Glutamatergic neuron (in vitro differentiated cells): ENCODE results near the gene ADAM8. TPM values are rescaled to one million over a fixed set of nuclear protein-coding genes. Genes with fewer than 3 reads are reported as not detected.

Experiments used
- DNase-seq: peaks from one replicate; pipeline ENCODE4 v3.0.0; 2022
- H3K27ac Mint-ChIP-seq: one replicate; pipeline ENCODE4 v1.8.0; 2020; ENCODE audit warnings: mild to moderate bottlenecking, mixed read lengths, inconsistent platforms; ENCODE audit not compliant: unreplicated experiment
- H3K27me3 Mint-ChIP-seq: one replicate; pipeline ENCODE4 v1.8.0; 2020; ENCODE audit warnings: mild to moderate bottlenecking, moderate library complexity, mixed read lengths, inconsistent platforms; ENCODE audit not compliant: unreplicated experiment
- H3K36me3 Mint-ChIP-seq: one replicate; pipeline ENCODE4 v1.8.0; 2020; ENCODE audit warnings: mild to moderate bottlenecking, mixed read lengths, inconsistent platforms; ENCODE audit not compliant: unreplicated experiment
- H3K4me1 Mint-ChIP-seq: one replicate; pipeline ENCODE4 v1.8.0; 2020; ENCODE audit warnings: mild to moderate bottlenecking, low read depth, mixed read lengths, inconsistent platforms; ENCODE audit not compliant: unreplicated experiment
- H3K4me3 Mint-ChIP-seq: one replicate; pipeline ENCODE4 v1.8.0; 2020; ENCODE audit warnings: mild to moderate bottlenecking, mixed read lengths, inconsistent platforms; ENCODE audit not compliant: unreplicated experiment
- H3K9me3 Mint-ChIP-seq: one replicate; pipeline ENCODE4 v1.8.0; 2020; ENCODE audit warnings: mild to moderate bottlenecking, moderate library complexity, mixed read lengths, inconsistent platforms; ENCODE audit not compliant: unreplicated experiment
- total RNA-seq: library from RNA; stranded (reverse); fragmentation: NEBNext Ultra II Directional; extraction: Animal tissue kit (Norgen Biotek cat#: 25700); gene quantifications from one replicate; pipeline ENCODE4 v1.2.1, GENCODE V29; 2021; ENCODE audit not compliant: unreplicated experiment
- TF ChIP-seq, protein P1 (sequence below): fragments of 200-600 bp; sonication (generic); IDR thresholded peaks from one replicate; pipeline ENCODE4 v1.5.0; 2021; ENCODE audit not compliant: partially characterized antibody, unreplicated experiment

The ADAM8 gene
- total RNA-seq, 1 donor from 2014 or later = 5.4 TPM

DNA sequence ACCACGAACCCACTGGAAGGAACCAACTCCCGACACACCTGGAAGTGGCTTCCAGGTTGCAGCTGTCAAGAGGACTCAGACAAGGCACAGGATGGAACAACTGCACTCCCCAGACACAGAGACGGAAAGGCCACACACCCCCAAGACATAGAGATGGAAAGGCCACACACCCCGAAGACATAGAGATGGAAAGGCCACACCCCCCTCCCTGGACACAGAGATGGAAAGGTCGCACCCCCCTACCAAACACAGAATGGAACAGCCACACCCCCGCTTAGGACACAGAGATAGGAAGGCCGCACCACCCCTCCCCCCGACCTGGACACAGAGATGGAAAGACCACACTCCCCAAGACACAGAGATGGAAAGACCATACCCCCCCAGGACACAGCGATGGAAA lies 39.6 kb upstream of the ADAM8 start:
- TF ChIP-seq, protein P1, sequence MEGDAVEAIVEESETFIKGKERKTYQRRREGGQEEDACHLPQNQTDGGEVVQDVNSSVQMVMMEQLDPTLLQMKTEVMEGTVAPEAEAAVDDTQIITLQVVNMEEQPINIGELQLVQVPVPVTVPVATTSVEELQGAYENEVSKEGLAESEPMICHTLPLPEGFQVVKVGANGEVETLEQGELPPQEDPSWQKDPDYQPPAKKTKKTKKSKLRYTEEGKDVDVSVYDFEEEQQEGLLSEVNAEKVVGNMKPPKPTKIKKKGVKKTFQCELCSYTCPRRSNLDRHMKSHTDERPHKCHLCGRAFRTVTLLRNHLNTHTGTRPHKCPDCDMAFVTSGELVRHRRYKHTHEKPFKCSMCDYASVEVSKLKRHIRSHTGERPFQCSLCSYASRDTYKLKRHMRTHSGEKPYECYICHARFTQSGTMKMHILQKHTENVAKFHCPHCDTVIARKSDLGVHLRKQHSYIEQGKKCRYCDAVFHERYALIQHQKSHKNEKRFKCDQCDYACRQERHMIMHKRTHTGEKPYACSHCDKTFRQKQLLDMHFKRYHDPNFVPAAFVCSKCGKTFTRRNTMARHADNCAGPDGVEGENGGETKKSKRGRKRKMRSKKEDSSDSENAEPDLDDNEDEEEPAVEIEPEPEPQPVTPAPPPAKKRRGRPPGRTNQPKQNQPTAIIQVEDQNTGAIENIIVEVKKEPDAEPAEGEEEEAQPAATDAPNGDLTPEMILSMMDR = no peak
- peaks cover 22% of the 10 kb centered on the region for H3K9me3 Mint-ChIP-seq
- peaks cover 5% of the 10 kb centered on the region for H3K36me3 Mint-ChIP-seq
- H3K4me3 Mint-ChIP-seq = peak overlapping the region; percentile 52
- H3K27ac Mint-ChIP-seq = peak overlapping the region; percentile 85
- peak; percentile 59 for DNase-seq
- H3K27me3 Mint-ChIP-seq = peaks cover 7% of the 10 kb centered on the region
- peaks cover 17% of the 10 kb centered on the region for H3K4me1 Mint-ChIP-seq

DNA sequence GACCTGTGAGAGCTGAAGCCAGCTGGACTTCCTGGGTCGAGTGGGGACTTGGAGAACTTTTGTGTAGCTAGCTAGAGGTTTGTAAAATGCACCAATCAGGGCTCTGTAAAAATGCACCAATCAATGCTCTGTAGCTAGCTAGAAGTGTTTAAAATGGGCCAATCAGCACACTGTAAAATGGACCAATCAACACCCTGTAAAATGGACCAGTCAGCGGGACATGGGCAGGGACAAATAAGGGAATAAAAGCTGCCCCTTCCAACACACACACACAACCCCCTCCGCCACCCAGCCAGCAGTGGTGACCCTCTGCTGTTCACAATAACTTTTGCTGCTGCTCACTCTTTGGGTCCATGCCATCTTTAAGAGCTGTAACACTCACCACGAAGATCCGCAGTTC lies 39.2 kb upstream of the ADAM8 start:
- DNase-seq = no peak
- Mint-ChIP-seq H3K27ac (peak overlapping the region; percentile 57), H3K4me3 (peak overlapping the region; percentile 52), H3K36me3 (peaks cover 5% of the 10 kb centered on the region), H3K4me1 (peaks cover 17% of the 10 kb centered on the region), H3K9me3 (peaks cover 22% of the 10 kb centered on the region), H3K27me3 (peaks cover 7% of the 10 kb centered on the region)
- TF ChIP-seq, protein P1 = no peak

DNA sequence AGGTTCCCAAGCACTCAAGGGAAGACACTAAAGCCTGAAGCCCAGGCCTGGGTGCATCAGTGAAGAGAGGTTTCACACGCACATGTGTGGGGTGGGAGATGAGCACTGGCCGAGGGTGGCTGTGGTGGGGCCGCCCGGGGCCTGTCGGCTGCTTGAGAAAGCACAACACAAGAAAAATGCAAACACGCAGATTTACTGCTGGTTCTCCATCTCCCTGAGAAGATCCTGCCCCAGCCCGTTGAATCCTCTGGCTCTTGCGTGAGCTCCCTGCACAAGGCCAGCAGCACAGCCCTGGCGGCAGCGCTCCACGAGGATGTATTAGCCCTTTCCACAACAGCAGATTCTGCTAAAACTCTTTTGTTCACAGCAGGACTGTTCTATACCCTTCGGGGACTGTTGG lies 38.2 kb upstream of the ADAM8 start:
- Mint-ChIP-seq H3K27me3 (peaks cover 7% of the 10 kb centered on the region), H3K9me3 (peaks cover 20% of the 10 kb centered on the region)
- TF ChIP-seq, protein P1 = no peak

DNA sequence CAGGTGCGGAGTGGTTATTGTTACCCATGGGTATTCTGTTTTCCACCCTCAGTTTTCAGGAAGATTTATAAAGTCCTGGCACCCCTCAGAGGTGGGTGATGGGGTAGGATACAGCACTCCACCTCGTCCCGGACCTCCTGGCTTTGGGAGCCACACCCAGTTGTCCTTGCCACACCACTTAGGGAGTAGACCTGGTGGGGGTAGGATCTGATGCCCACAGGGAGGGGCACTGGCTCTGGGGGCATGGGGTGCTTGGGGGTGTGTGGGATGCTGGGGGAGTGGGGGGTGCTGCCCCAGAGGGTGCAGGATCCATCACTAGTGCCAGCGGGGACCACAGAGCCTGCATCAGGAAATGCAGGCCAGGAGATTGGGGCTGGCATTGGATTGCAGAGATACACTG lies 36.5 kb upstream of the ADAM8 start:
- DNase-seq = no peak
- Mint-ChIP-seq H3K9me3 (peaks cover 16% of the 10 kb centered on the region), H3K27me3 (peaks cover 7% of the 10 kb centered on the region), H3K36me3 (no peaks in the 10 kb centered on the region), H3K4me1 (peaks cover 17% of the 10 kb centered on the region), H3K27ac (no peak overlapping the region), H3K4me3 (no peak overlapping the region)
- TF ChIP-seq, protein P1 = no peak

More for the DNA sequence above, 38.2 kb upstream of the ADAM8 start:
- no peak for DNase-seq
- peaks cover 17% of the 10 kb centered on the region for H3K4me1 Mint-ChIP-seq
- H3K27ac Mint-ChIP-seq = peak overlapping the region; percentile 90
- H3K4me3 Mint-ChIP-seq = peak overlapping the region; percentile 47
- H3K36me3 Mint-ChIP-seq = no peaks in the 10 kb centered on the region

DNA sequence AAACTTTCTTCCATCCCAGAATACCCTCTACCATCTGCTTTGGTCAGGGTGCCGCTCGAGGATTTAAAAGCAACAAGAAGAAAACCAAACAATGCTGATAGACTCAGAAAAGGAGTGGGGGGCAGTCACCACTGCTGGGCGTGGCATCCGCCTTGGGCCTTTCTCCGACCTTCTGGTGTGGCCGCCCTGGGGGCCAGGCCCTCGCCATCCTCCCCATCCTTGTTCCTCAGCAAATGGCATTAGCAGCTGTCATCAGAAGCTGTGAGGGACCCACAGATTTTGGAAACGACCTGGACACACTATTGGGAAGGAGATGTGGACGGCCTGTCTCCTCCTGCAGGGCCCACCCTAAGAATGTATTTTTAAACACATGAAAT lies 36.1 kb upstream of the ADAM8 start:
- no peak overlapping the region for H3K27ac Mint-ChIP-seq
- H3K27me3 Mint-ChIP-seq = peaks cover 10% of the 10 kb centered on the region
- no peaks in the 10 kb centered on the region for H3K36me3 Mint-ChIP-seq
- H3K9me3 Mint-ChIP-seq = peaks cover 18% of the 10 kb centered on the region
- DNase-seq = no peak
- TF ChIP-seq, protein P1 = no peak
- no peak overlapping the region for H3K4me3 Mint-ChIP-seq
- H3K4me1 Mint-ChIP-seq = peaks cover 19% of the 10 kb centered on the region
